HG03439 (cell line): Measurements from ENCODE around the gene UGT1A8.

Experiments used
- ATAC-seq: cut with Tn5 transposase; IDR thresholded peaks from one replicate; pipeline ENCODE4 v1.9.1; 2021; ENCODE audit warnings: mild to moderate bottlenecking, moderate library complexity; ENCODE audit not compliant: unreplicated experiment

The UGT1A8 gene

DNA sequence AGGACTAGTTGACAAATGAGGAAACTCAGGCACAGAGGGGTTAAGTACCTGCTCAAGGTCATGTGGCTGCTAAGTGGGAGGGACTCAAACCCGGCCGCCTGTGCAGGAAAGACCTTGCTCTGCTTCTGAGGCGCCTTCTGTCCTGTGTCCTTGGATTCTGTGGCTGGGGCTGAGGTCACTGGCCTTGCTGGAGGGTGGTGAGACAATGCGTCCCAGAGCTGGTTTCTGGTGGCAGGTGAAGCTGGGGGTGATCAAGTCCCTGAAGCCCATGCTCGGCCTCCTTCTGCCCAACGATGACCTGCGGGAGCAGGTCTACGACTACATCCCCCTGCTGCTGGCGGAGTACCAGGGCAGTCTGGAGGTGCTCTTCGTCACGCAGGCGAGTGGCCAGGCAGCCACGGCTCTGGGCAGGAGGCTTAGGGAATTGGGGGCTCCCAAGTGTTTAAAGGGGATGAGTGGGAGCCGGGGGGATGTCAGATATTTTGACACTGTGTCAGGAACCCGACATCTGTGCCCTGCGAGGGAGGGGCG lies 176.8 kb downstream of the UGT1A8 start:
- no peak for ATAC-seq

DNA sequence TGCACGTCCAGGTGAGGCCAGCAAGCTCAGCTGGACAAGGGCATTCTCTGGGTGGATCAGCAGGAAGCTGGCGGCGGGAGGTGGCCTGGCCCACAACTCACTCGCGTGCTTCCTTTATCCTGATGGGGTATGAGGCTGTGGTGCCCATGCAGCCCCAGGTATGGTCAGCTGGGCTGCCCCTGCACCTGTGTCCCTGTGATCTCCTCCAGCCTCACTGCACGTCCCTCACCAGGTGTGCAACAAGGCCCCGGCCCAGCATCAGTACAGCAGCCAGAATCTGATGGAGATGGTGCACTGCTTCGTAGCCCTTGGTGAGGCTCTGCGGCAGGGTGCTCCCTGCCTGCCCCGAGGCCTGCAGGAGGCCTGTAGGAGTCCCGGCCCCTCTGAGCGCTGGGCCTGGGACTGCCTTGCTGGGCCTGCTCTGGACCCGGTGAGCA lies 178.3 kb downstream of the UGT1A8 start:
- ATAC-seq, result no peak

DNA sequence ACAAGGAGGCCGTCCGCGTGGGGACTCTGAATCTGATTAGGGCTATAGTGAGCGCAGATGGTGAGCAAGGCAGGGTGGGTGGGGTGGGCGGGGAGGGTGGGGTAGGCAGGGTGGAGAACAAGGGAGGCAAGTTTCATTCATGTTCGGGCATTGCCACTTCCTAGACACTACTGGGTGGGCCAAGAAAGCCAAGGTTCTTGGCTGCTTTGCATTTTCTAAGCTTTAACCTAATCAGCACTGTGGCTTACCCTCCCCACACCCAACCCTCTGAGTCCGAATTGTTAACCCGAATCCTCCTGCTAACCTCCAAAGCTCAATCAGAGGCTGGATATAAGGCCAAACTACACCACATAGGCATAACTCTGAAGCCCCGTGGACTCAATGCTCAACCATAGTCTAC lies 178.8 kb downstream of the UGT1A8 start:
- ATAC-seq, result no peak

DNA sequence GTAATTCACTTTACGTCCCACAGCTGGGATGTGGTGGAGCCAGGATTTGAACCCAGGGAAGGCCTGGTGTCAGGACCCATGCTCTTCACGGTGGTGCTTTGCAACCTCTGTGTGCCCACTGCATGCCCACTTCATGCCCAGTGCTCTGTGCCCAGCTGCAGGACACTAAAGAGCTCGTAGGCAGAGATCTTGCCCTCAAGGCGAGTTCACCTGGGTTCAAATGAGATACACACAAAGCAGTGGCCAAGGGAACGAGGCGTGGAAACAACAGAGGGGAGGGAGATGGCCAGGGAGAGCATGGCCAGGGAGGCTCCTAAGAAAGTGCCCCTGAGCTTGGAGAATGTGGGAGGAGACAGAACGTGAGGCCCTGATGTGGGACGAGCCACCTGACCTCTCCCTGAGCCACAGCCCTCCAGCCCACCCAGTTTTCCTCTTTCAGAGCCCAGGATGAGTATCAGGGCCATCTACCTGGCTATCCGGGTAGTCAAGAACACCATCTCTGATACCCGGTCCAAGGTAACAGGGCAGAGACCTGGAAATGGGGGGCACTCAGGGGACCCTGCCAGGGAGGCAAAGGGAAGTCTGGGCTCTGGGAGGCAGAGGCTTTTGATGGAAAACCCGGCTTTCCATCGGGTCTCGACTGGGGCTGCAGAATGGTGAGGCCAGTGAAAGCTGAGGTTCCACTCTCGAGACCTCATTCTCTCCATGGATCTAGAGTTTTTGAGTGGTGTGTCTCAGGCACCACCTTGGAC lies 181.1 kb downstream of the UGT1A8 start:
- ATAC-seq, result no peak

DNA sequence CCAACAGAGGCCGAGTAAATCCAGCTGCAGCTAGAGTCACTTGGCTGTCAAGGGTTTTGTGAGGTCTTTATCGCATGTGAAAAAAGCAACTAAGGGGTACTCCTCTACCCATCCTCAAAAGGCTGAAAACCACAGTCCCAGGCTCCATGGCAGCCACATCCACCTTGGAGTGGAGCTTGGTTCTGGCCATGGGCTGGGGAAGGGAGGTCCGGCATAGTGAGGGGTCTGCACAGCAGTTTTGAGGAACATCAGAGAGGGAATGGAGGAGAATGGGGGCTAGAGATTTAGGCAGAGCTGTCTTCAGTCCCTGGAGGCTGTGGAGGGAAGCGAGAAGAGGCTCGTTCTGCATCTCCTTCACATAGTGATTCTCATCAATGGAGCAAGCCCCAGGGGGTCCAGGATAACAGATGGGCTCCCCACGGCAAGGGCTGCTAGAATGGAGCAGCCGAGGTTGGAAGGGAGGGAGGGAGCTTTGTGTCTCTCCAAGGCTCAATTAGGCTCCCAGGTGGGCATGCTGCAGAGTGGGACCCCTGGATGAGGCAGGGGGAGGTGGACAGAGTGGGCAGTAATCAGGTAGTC lies 181.7 kb downstream of the UGT1A8 start:
- ATAC-seq, result no peak

DNA sequence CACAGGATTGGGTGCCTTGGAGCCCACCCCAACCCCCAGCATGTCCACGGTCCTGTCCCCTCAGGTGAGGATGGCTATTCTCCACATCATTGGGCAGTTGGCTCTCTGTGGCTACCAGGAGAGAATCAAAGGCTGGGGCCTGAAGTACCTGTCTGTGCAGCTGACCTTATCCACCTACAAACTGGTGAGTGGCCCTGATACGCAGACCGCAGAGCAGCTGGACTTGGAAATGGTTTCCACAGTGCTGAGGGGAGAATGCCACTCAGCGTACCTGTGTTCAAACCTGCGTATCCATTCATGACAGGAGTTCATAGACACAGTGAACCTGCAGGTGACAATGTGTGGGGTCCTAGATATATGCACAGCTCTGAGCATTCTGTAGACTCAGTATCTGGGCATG lies 182.3 kb downstream of the UGT1A8 start:
- ATAC-seq, result no peak

DNA sequence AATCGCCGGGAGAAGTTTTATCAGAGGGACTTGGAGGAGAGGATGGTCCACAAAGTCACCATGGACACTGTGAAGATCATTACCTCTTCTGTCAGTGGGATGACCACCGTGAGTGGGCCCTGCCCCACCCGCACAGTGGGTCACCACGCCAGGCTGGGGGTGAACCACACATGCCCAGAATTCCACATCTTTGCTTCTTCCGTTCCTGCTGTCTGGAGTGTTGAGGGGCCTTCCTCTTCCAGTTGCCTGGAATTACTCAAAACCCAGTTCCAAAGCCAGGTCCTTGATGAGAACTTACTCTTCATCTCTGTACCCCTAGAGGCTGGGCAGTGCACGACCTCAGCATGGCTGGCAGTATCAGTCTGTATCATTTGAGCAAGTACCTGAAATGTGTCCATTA lies 182.8 kb downstream of the UGT1A8 start:
- no peak for ATAC-seq

DNA sequence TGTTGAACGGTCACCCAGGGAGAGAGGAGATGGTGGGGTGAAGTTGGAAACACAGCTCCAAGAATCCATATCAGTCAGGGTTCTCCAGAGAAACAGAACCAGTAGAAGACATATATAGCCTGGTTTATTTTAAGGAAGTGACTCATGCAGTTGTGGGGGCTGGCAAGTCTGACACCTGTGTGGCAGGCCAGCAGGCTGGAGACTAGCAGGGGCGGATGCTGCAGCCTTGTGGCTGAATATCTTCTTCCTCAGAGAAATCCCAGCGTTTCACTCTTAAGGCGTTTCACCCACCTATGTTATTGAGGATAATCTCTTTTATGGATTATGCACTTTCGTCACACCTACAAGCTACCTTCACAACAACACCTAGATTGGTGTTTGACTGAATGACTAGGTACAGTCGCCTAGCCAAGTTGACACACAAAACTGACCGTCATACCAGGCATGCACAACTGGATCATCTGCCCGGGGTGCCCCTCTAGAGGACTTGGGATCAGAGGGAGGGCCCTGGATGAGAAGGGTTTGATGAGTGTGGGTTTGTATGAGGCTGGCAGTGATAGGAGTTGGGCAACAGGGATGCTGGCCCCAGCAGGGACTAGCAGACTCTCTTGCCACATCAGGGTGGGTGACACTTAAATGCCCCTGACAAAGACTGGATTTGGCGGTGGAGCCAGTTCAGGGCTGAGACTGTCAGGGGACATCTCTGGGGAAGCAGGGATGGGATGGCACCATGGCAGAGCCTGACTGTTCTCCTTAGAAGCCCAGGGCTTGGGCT lies 184.1 kb downstream of the UGT1A8 start:
- no peak for ATAC-seq

DNA sequence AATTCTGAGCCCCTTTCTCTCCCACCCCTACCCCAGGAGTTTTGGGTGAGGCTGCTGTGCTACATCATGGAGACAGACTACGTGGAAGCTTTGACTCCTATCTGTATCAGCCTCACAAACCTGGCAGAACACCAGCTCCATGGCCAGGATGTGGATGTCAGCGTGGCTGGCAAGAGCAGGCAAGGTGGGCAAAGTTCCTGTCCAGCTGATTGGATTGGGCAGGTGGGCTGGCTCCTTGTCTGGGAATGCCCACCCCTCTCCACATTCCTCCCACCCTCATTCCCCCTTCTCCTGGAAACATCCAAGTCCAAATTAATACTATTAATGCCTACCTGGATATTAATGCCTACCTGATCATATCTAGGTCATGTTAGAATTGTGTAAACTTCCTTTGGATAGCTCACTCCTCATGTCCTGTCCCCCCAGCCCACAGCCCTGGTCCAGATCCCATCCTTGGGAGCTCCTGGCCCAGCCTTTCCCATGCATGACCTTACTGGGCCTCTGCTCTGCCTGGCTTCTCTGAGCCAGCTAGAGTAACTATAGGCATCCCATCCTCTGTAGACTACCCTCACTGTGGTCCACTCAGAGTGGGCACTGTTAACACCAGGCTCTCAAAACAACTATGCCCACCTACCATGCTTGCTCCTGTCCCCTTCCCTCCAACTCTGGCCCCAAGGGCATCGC lies 184.8 kb downstream of the UGT1A8 start:
- no peak for ATAC-seq

DNA sequence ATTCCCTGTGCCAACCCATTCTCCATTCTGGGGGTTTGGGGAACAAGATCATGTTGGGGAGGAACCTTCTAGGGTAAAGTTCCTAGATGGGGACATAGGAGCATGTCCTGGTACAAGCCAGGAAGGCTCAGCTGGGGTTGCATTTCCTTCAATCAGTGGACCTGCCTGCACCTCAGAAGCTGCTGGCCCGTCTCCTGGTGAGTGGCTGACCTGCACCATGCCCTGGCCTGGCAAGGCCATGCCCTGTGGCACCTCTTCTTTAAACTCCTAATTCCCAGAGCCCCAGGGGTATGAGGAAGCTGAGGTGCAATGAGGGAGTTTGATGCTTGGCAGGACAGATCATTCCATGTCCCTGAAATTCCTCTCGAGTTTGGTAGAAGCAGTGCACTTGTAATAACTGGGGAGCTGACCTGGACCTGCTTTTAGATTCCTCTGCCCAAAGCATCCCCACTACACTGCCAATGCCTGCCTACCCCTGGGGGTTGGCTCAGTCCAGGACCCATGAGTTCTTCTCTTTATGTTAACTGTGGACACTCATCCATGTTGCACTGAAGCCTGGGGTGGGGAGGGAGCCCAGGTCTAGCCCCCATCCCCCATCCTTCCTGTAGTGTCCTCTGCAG lies 186.0 kb downstream of the UGT1A8 start:
- ATAC-seq, result no peak

DNA sequence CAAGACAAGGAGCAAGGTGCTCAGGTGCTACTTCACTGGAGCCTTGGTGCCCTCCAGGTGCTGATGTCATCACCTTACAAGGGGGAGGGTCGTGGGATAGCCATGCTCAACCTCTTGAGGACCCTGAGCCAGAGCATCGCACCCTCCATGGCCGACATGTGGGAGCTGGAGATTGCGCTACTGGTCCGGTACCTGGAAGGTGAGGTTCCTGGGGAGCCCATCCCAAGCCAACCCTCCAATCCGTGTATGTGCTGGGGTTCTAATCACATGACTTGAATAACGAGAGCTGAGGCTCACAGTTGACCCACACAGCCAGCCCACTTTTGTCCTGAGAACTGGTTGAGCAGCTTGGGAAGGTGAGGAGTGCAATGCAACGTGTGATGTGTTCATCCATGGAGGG lies 186.6 kb downstream of the UGT1A8 start:
- no peak for ATAC-seq

DNA sequence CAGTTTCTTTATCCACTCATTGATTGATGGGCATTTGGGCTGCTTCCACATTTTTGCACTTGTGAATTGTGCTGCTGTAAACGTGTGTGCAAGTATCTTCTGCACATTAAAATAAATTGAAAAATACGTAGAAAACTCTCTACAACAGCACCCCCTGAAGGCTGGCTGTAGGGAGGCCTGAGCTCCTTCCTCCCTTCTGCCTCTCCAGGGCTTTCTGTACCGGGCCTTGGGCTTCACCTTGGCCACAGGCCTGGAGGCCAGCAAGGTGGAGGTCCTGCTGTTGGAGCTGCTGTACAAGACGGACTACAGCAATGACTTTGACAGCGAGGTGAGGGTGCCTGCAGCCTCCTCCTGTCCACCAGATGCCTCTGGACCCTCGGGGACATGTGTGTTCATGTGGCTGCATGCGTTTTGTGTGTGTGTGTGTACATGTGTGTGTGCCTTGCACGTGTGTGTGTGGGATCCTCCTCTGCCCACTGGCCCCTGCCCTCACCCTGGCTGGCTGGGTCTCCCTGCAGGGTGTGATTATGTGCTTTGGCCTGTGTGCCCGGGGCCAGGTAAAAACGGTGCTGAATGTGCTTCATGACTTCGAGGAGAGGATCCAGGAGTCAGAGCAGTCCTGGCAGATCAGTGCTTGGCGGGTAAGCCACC lies 189.9 kb downstream of the UGT1A8 start:
- ATAC-seq, result no peak

DNA sequence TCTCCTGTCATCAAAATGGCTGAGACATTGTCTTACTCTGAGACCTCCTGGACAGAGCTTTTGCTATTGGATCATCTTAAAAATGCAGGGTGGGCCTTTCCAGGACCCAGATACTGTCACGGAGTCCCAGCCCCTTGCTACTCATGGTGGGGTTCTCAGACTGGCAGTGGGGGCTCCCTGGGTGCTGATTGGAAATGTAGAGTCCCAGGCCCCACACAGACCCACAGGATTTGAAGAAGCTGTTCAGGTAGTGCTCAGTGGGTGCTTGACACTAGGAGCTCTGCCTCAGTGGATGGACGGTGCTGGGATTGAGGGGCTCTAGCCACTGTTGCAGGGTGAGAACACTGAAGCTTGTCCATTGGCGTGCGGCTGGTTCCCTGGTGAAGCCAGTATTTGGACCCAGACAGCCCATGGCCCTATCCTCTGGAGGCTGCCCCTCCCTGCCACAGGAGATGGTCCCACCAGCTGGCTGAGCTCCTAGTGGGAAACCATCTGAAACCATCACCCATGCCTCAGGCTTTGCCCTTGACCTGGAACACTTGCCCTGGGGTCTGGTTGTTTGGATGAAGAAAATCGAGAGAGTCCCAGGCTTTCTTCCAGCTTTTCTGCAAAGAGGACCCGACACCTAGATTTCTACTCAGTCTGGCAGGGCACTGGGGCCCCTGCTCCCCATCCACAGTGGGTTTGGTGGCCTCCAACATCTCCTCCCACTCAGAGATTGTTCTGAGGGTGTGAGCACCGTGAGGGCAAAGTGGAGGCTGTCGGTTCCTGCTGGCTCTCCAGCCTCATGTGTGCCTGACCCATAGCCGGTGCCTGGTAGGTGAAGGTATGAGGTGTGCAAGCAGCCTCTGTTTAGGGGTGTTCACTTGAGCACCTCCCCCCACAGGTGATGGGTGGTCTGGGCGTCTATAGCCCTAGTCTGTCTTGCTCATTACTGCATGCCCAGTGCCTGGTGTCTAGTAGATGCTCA lies 190.8 kb downstream of the UGT1A8 start:
- ATAC-seq, result no peak

DNA sequence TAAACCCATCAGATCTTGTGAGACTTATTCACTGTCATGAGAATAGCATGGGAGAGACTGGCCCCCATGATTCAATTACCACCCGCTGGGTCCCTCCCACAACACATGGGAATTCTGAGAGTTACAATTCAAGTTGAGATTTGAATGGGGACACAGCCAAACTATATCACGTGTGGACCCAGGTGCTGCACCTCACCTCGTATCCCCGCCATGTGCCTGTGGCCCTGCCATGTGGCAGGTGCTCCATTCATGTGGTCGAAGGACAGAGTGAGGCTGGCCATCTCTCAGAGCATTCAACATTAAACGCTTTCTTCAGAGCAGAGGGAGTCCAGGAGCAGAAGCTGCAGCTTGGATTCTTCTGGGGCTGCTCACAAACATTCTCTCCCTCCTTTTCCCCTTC lies 193.0 kb downstream of the UGT1A8 start:
- ATAC-seq, result no peak

DNA sequence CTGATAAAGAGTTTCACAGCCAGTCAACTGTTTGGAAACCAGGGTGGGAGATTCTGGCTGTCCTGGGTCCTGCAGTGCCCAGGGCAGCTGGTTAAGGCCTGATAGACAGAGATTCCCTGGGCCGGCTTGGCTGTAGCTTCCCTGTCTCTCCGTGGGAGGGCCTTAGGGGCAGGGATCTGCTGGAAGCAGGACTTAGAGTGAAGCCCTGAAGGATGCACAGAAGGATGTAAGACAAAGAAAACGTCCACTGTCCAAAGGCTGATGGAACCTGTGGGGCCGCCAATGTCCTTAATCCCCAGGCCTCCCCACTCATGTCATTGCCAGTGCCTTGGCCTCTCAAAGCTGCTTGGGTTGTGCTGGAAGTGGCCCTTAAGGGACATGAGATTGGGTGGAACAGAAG lies 193.7 kb downstream of the UGT1A8 start:
- no peak for ATAC-seq

DNA sequence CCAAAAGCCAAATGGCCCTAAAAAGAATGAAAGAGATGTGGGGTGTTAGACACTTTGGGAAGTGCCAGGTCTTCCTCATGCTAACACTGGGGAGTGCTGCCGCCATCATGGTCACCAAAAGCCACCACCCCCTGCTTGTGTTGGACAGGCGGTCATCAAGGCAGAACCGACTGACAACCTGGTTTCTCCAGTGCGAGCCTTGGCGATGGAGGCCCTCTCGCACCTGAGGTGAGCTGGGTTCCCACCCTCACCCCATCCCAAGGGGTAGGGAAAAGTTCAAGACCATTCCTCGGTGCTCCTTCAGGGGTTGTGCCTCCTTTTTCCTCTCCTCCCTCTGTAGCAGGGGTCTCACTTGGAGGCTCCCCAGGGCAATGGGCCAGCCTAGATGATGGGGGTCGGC lies 194.3 kb downstream of the UGT1A8 start:
- no peak for ATAC-seq

DNA sequence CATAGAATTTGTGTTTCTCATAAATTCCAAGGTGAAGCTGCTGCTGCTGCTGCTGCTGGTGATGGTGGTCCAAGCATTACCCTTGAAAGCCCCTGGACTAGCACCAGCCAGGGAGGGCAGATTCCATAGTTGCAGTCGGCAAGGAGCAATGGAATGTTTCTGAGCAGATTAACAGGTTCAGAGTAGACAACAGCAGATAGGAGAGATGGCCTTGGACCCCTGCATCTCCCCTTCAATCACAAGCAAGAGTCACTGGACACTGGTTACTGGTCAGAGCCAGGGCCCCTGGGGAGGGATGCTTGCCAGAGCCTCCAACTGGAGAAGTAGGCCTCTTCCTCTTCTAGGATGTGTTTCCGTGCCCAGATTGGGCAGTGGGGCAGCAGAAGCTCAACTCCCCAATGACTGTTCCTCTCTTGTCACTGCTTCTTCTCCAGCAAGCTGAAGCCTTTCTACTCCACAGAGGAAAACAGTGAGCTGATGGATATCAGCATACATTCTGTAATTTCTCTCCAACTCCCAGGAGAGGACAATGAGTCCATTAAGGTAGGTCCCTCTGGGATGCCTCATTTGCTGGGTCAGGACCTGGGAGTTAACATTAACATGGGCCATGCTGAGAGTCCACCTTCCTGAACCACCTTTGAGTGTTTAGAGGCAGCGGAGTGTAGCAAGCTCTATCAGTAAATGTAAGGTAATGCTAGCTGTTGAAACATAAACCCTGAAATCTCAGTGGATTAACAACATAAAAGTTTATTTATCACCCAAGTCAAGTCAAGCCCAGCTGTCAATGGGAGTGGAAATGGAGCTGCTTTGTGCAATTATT lies 196.0 kb downstream of the UGT1A8 start:
- ATAC-seq, result no peak
